NCI-H187 (cell line): ENCODE results near the gene OR1G1.
"Not testable (repeated sequence)": the region's sequence is repeated elsewhere in the genome, so short reads cannot be mapped to it uniquely, and the experiment has no call there.

Experiments used
- DNase-seq, 2 experiments: peaks; one replicate each; lab custom pipeline; 2025; lab: John Stamatoyannopoulos, UW

Gene OR1G1

GRCh38 chr17:3127451-3127850 is at the start of gene OR1G1:
Gene OR1G1, minus strand, starts transcription at chr17:3127551. Its CDS starts 0 bp downstream, at chr17:3127551.
- no peak for DNase-seq

- no peak for DNase-seq
These were observed 40.2 kb upstream of the OR1G1 start for GRCh38 chr17:3167574-3167973.

GRCh38 chr17:3157218-3157617 is 29.9 kb upstream of the OR1G1 start:
- no peak for DNase-seq

GRCh38 chr17:3137494-3137893 is 10.1 kb upstream of the OR1G1 start:
- DNase-seq = not testable (repeated sequence)

GRCh38 chr17:3104322-3104721 is 23.0 kb downstream of the OR1G1 start, which contains the start of gene OR1D2:
Gene OR1D2, minus strand, starts transcription at chr17:3104422. Its CDS starts 11,426 bp downstream, at chr17:3092996.
- DNase-seq = no peak
